ENCODE measurements around the gene SLC9A9. TPM values are rescaled to one million over a fixed set of nuclear protein-coding genes. Genes with fewer than 3 reads are reported as not detected.

The SLC9A9 gene
- total and polyA plus RNA-seq, 9 of the 15 experiments (the other 6 are each of a cell fraction or from before 2014, with no cell fraction given) = 0.03 to 0.13 TPM; not detected in 7

GRCh38 chr3:143421556-143421955 lies 426.7 kb downstream of the SLC9A9 start:
- Histone ChIP-seq H3K36me3 (ENCODE audit: control insufficient read depth, insufficient read depth, low read length) (no peaks in the 10 kb centered on the region), H4K20me1 (replicated peaks; ENCODE audit: control insufficient read depth, insufficient read depth, low read length) (no peaks in the 10 kb centered on the region), H3K79me2 (ENCODE audit: control insufficient read depth, insufficient read depth, low read length) (no peaks in the 10 kb centered on the region), H3K4me3 (no peak overlapping the region), H3K9me1 (ENCODE audit: control insufficient read depth, insufficient read depth, low read length) (no peaks in the 10 kb centered on the region), H3K27me3 (ENCODE audit: control insufficient read depth in 2 of 2, insufficient read depth in 2 of 2, low read length in 2 of 2) (no peaks in the 10 kb centered on the region; a peak in 1 of 5 replicates), H2AFZ (ENCODE audit: low read depth, low read length) (no peak overlapping the region), H3K27ac (ENCODE audit: extremely low read depth, low read depth, low read length) (no peak overlapping the region), H3K9me3 (replicated peaks; ENCODE audit: control insufficient read depth, insufficient read depth, low read depth, low read length) (no peaks in the 10 kb centered on the region), H3K4me1 (replicated peaks in 1 of 2; ENCODE audit: control insufficient read depth in 2 of 2, insufficient read depth in 2 of 2, low read length in 2 of 2) (no peaks in the 10 kb centered on the region), H3K9ac (ENCODE audit: insufficient read depth in 1 of 2, low read depth in 2 of 2, low read length in 2 of 2) (no peak overlapping the region), H3K4me2 (ENCODE audit: insufficient read depth, low read length) (no peak overlapping the region)
- 4% methylated on average over 3 of the region's 3 CpGs for WGBS (ENCODE audit: insufficient coverage, low coverage, missing lambda C conversion rate)
- in situ Hi-C loops (cut with MboI) (no loop called here), intact Hi-C loops (cut with micrococcal nuclease) (no loop called here)
- ChIA-PET POLR2A (no interaction called here), CTCF (ENCODE audit: low intra/inter-chr PET ratio) (interaction anchor here (0.7 kb wide), 1 partner anchor 62 kb away, joined by 3 read pairs; no protein-coding TSS in a partner anchor)
- FAIRE-seq (no peak), ATAC-seq (no peak), DNase-seq (ENCODE audit: extremely low read depth in 1 of 4, low spot score in 3 of 4) (no peak)
- TF ChIP-seq ZNF586 (CRISPR knock-in tag; conservative IDR thresholded peaks at IDR 0.05) (no peak), HSF4 (CRISPR knock-in tag; IDR thresholded peaks at IDR 0.05; ENCODE audit: borderline replicate concordance) (no peak), ATF7 (IDR thresholded peaks at IDR 0.05) (no peak), TAF15 (IDR thresholded peaks at IDR 0.05; ENCODE audit: low read depth, low read length) (no peak)
- BruUV-seq (replicated peaks) = no TSS peak

- in situ Hi-C loops (cut with MboI) = no loop called here
- Histone ChIP-seq H3K27me3 (ENCODE audit: control insufficient read depth in 2 of 2, insufficient read depth in 2 of 2, low read length in 2 of 2) (no peaks in the 10 kb centered on the region; a peak in 1 of 5 replicates), H3K9me1 (ENCODE audit: control insufficient read depth, insufficient read depth, low read length) (no peaks in the 10 kb centered on the region), H4K20me1 (replicated peaks; ENCODE audit: control insufficient read depth, insufficient read depth, low read length) (no peaks in the 10 kb centered on the region), H3K4me3 (no peak overlapping the region), H3K9ac (ENCODE audit: insufficient read depth in 1 of 2, low read depth in 2 of 2, low read length in 2 of 2) (no peak overlapping the region), H3K4me2 (ENCODE audit: insufficient read depth, low read length) (no peak overlapping the region), H3K36me3 (ENCODE audit: control insufficient read depth, insufficient read depth, low read length) (no peaks in the 10 kb centered on the region), H3K27ac (ENCODE audit: extremely low read depth, low read depth, low read length) (no peak overlapping the region), H3K79me2 (ENCODE audit: control insufficient read depth, insufficient read depth, low read length) (no peaks in the 10 kb centered on the region), H3K9me3 (replicated peaks; ENCODE audit: control insufficient read depth, insufficient read depth, low read depth, low read length) (no peaks in the 10 kb centered on the region), H3K4me1 (replicated peaks in 1 of 2; ENCODE audit: control insufficient read depth in 2 of 2, insufficient read depth in 2 of 2, low read length in 2 of 2) (no peaks in the 10 kb centered on the region), H2AFZ (ENCODE audit: low read depth, low read length) (no peak overlapping the region)
- intact Hi-C loops (cut with micrococcal nuclease) = no loop called here
- ChIA-PET CTCF (ENCODE audit: low intra/inter-chr PET ratio) (no interaction called here), POLR2A (no interaction called here)
- 6% methylated on average over 3 of the region's 3 CpGs for WGBS (ENCODE audit: insufficient coverage, low coverage, missing lambda C conversion rate)
- no peak for FAIRE-seq
- no peak for DNase-seq (ENCODE audit: extremely low read depth in 1 of 4, low spot score in 3 of 4)
- ATAC-seq = no peak
- BruUV-seq (replicated peaks) = no TSS peak
- no peak for TF ChIP-seq DMBX1 (CRISPR knock-in tag; IDR thresholded peaks at IDR 0.05; ENCODE audit: borderline replicate concordance)
- no peak for TF ChIP-seq FOXM1 (IDR thresholded peaks at IDR 0.05; ENCODE audit: low read depth)
- TF ChIP-seq FOXM1 (CRISPR knock-in tag; IDR thresholded peaks at IDR 0.05; ENCODE audit: low read depth) = no peak
- TF ChIP-seq ZNF174 (CRISPR knock-in tag; IDR thresholded peaks at IDR 0.05) = no peak
- no peak for TF ChIP-seq MEF2D (tag; conservative IDR thresholded peaks at IDR 0.05; ENCODE audit: low read depth)
- TF ChIP-seq BRF1 (IDR thresholded peaks at IDR 0.05; ENCODE audit: borderline replicate concordance, extremely low read depth, insufficient read length) = no peak
- TF ChIP-seq ELK1 (CRISPR knock-in tag; IDR thresholded peaks at IDR 0.05) = no peak
- TF ChIP-seq TFAP4 (CRISPR knock-in tag; IDR thresholded peaks at IDR 0.05; ENCODE audit: borderline replicate concordance) = no peak
- no peak for TF ChIP-seq ZNF24 (IDR thresholded peaks at IDR 0.05)
- no peak for TF ChIP-seq ZNF740 (CRISPR knock-in tag; IDR thresholded peaks at IDR 0.05)
- TF ChIP-seq ZNF740 (tag; IDR thresholded peaks at IDR 0.05) = no peak
These were observed 428.7 kb downstream of the SLC9A9 start for GRCh38 chr3:143419611-143420010.
